GM20431 (cell line): ENCODE results near the gene PDGFRB.

Experiments
- in situ Hi-C: fragments of 300-500 bp; cut with MseI, MboI; formaldehyde crosslinking; loops from one replicate; pipeline ENCODE4 v1.15.0; 2020; ENCODE audit warnings: low sequenced_read_pairs; ENCODE audit not compliant: unreplicated experiment

PDGFRB gene

DNA sequence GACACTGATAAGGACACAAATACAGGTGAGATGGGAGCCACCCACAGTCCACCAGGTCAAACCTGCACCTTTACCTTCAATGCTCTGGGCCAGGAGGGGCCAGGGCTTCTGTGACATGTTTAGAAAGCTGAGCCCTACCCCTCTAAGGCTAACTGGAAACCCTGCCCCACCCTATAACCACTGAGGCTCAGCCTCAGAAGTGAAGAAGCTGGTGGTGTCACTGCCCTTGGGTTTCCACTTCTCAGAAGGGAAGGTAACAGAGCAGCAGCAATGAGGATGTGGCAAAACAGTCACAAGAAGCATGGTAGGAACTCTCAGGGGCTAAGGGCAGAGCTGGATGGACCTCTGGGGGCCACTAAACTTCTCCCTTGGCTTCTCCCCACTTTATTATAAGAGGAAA lies 6.0 kb downstream of the PDGFRB start:
- in situ Hi-C loops = no loop called here

DNA sequence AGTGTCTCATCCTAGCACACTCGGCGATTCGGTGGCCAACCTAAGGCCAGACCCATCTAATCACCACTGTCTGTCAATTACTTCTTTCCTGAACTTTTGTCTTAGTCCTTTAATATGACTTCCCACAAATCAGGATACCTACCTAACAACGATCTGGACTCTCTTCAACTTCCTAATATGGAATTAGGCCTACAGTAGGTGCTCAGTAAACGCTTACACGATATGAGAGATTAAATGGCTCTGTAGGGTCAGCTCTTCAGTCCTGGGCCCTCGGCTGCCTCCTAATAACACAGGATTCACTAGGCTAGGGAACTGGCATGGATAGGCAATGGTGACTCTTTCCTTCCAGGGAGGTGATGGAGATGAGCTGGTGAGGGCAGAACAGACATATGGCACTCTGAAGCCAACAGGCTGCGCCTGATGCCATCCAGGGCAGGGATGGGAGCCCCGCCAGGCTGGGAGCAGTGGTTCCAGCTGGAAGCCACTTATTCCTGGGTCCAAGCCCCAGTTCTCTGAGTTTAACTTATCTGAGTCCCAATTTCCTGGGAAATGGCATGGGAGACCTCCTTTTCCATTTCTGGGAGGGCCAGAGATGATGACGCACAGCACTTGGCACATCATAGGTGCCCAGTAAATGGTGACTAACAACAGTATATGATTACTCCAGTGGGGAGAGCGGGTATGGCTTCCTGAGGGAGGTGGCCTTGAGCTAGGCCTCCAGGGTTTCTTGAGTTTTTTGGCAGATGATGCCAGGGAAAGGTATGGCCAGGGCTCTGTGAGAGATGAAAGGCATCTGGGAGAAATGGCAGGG lies 7.3 kb downstream of the PDGFRB start:
- in situ Hi-C loops = no loop called here

DNA sequence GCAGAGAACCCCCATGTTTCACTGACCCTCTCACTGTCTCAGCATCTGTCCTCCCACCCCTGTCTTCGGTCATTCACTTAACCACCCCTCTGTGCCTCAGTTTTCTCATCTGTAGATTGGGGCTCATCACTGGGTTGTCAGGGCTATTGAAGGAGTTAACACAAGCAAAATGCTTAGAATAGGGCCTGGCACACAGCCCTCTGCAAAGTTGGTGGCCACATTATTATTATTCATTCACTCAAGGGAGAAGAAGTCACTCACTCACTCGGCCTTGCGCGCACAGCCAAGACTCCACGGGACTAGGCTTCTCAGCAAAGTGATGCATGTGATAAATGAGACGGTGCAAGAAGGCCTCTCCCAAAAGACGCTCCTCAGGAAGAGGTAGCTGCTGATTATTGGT lies 8.0 kb downstream of the PDGFRB start:
- in situ Hi-C loops = no loop called here

DNA sequence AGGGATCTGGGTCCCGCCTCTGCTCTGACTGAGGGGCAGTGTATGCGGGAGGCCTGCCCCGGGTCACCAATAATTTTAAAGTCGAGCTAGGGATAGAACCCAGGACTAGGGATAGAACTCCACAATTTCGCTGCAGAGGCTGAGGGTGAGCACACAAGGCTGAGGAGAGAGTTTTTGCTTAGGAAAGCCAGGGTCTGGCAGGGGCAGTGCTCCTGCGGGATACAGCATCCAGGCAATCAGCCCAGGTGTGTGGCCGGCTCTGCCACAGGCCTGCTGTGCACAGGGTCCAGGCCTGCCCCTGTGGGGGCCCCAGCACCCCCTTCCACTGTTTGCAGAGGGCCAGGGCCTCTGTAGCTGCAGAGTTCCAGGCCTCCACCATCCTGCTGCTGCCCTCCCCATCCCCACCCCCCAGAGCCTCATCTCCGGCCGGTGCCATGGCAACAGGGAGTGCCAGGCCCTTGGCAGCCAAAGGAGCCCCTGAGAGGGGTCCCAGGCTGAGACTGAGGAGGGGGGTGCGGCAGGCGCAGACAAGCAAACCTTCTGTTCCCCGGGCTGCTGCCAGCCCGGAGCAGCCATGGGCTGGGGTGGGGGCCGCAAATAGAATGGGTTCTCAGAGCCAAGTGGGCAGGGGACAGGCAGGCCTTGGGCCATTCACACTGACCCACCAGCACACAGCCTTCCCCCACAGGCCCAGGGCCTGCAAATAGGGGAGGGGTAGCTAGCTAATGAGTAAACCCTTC lies 8.6 kb downstream of the PDGFRB start:
- in situ Hi-C loops = no loop called here

DNA sequence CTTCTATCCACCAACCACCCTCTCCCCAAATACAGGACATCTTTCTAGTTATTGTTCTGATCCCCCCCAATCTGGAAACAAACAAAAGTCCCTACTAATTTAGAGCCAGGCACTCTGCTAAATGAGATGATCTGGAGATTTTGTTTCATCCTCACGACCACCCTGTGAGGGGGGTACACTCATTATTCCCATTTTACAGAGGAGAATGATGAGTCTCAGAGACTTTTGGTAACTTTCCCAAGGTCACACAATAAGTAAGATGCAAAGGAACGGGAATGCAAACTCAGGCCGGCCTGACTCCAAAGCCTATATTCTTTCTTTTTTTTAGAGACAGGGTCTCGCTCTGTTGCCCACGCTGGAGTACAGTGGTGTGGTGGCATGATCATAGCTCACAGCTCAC lies 9.4 kb downstream of the PDGFRB start:
- in situ Hi-C loops = no loop called here

DNA sequence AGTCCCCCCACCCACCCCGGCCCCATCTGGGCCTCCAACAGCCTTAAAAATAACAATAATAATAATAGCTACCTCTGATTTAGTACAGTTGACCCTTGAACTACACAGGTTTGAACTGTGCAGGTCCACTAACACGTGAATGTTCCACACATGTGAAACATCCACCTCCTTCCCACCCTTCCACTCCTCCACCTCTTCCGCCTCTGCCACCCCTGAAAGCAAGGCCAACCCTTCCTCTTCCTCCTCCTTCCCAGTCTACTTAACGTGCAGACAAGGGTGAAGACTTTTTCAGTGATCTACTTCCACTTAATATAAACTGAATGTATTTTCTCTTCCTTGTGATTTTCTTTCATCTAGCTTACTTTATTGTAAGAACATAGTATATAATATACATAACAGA lies 10.8 kb downstream of the PDGFRB start:
- in situ Hi-C loops = no loop called here

DNA sequence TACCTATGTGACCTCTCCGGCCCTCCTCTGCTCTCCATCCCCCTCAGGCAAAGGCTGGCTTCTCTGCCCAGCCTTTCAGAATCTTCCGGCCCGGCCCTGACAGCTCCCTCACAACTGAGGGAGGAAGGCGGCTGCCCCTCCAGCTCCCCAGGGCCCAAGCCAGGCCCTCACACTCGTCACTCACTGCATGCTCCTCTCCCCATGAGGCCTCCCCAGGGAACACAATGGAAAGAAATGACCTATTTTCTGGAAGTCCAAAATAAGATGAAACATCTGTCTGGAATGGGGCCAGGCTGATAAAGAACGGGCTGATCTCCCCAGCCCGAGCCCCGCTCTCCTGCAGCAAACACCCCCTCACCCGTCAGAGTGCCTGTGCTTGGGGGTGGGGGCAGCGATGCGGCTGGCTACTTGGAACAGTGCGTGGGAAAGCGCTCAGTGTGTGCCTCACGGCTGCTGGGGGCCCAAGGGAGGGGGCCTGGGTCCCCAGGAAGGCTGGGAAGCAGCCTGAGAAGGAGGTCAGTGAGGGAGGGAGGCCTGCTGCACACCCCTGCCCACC lies 11.3 kb downstream of the PDGFRB start:
- in situ Hi-C loops = no loop called here

DNA sequence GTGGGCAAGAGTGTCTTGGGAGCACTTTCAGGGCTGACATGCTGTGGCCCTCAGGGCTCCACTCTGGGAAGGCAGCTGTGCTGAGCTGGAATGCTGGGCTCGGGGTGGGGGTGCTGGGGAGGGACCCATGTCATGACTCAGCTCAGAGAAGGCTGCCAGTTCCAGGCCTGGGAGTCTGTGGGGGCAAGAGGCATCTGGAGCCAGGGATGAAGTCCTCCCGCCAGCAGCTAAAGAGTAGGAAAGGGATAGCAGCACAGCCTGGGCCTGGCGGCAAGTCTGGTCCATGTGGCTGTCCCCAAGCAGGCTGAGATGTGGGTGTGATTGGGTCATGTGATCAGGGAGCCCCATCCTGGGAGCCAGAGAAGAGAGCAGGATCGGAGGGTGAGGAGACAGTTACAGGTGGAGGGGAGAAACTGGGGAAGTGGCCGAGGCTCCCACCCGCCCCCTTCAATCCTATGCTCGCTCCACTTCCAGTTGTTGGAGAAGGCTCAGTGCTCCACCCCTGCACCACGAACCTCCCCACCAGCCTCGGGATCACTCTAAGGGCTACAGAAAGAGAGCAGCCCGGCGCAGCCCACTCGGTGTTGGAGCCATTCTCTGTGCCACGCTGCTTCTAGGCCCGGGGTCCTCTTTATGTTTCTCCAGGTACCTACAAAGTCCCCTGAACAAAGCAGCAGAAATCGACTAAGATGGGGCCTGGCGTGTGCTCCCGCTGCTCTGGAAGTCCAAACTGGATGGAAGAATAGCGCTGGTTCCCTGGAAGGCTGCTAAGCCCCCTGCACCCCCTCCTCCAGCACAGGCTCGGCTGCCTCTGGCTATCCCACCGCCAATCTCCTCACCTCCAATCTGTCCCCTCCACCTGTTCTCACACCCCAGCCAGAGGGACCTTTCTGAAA lies 12.0 kb downstream of the PDGFRB start:
- in situ Hi-C loops = no loop called here

DNA sequence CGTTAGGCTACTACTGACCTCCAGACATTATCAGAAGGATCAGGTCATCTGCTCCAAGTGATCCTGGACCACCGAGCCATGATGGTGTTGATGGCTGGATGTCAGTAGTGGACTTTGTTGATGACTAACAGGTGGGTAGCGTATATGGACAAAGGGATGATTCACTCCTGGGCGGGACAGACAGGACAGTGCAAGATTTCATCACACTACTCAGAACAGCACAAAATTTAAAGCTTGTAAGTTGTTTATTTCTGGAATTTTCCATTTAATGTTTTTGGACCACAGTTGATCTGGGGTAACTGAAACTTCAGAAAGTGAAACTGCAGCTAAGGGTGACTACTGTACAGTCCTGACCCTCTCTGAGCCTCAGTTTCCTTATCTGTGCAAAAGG lies 12.7 kb downstream of the PDGFRB start:
- in situ Hi-C loops = no loop called here

DNA sequence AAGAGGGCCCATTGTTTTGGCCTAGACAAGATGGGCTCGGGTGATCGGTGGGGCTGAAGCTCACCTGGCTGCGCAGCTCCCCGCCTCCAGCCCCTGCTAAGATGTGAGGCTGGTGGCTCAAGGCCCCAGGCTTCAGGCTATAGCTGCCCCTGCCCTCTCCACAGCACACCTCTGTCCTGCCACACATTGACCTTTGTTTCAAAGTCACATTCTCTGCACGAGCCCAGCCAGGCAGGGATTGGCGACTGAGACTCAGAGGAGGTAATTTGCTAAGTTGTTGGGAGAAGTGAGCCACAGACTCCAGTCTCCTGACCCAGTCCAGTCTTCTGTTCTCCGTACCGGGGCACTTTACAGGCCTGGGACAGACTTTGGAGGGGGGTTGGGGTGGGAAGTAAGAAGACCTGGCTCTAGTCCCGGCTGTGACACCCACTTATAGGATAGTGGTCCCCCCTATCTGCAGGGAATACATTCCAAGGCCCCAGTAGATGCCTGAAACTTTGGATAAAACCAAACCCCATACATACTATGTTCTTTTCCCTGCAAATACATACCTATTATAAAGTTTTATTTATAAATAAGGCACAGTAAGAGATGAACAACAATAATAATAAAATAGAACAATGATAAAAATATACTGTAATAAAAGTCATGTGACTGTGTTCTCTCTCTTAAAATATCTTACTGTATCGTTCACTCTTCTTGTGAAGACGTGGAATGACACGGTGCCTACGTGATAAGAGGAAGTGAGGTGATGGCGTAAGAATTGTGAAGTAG lies 13.3 kb downstream of the PDGFRB start:
- in situ Hi-C loops = no loop called here

DNA sequence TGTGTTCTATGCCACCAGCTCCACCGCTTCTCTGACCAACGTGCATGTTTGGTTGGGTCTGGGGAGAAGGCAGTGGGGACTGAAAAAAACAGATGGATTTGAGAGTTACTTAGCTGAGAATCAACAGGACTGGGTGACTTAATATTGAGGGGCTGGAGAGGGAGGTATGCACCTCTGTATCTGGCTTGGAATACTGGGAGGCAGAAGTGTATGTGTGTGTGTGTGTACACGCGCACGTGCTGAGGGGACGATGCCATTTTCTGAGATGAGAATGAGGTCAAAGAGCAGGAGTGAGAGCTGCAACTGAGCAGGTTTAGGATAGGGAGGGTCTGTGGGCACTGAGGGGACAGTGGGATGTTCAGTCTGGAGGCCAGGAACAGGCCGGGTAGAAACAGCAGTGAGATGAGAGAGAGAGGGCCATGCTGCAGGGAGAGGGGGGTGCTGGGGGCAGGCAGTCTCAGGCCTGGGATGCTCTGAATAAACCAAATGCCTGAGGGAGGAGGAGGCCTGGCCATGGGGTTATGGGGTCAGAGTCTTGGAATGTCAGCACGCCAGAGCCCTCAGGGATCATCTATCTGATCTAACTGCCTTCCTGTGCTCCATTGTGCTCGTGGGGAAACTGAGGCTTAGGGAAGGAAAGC lies 14.0 kb downstream of the PDGFRB start:
- in situ Hi-C loops = no loop called here

DNA sequence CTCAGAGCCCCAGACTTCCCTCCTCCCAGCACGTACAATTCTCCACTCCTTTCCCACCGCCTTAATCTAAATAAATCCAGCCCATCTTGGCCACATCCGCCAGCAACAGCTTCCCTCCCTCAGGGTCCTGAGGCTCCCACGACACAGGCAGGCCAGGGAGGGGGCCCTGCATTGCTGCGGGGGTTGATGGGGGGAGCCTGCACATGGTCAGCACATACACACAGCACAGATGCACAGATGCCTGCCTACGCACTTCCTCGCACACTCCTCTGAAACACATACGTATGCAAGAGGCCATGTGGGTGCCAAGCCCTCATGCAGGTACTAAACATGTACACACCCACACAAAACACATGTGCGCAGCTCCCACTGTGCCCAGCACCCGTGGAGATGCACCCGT lies 14.8 kb downstream of the PDGFRB start:
- in situ Hi-C loops = no loop called here

DNA sequence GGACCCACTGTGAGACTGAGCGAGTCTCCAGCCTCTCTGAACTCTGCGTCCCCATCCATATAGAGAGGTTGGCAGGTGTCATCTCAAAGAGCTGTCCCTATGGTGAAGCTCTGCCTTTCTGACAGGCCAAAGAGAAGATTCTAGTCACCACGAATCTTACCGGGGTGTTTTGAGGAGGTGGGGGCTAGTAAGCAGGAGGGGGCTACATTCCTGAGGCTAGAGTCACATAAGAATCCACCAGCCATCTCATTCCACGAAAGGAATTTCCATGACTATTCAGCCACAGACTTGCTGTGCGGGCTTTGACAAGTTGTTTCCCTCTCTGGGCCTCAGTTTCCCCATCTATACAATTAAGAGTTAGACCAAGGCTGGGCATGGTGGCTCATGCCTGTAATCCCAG lies 16.3 kb downstream of the PDGFRB start:
- in situ Hi-C loops = no loop called here

DNA sequence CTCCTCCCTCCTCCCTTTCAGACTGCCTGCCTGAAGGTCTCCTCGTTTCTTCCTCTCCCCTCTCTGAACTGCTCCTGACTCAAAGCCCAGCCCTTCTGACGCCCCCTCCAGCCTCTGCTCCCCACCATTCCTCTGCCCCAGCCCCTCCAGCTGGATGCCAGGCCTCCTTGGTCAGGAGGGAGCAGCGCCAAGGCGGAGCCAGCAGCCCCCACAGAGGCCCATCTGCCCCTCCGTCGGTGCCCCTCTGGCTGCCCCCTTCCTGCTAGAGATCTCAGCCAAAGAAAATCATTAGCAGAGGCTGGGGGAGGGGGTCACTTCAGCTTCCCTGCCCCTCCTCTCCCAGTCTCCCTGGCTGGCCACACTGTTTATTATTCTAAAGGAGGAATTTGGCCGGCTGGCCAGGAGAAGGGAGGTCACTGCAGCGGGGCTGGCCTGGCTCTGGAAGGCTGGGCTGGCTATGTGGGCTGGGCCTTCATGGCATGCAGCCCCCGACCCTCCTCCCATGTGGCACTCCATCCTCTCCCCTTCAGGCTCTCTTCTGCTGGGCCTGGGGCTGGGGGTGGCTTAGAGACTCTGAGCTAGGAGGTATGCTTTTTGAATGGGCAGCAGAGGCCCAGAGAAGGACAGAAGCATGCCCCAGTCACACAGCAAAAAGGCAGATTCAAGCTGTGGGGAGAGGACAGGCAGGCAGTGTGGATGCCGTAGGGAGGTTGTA lies 16.9 kb downstream of the PDGFRB start:
- in situ Hi-C loops = no loop called here

DNA sequence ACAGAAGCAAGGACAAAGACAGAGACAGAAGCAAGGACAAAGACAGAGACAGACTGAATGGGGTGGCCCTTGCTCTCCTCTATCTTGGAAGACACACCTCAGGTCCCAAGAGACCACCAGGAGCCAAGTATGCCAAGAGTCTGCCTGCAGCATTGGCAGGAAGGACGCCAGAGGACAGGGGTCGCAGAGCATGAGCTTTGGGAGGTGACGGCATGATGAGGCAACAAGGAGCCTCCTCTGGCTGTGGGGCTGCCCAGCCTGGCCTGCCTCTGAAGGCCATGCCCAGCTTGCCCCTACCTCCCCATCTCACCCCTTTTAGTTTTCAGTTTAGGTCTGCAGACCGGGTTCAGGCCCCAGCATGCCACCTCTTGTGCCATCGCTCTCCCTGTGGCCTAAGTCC lies 17.6 kb downstream of the PDGFRB start:
- in situ Hi-C loops = no loop called here

DNA sequence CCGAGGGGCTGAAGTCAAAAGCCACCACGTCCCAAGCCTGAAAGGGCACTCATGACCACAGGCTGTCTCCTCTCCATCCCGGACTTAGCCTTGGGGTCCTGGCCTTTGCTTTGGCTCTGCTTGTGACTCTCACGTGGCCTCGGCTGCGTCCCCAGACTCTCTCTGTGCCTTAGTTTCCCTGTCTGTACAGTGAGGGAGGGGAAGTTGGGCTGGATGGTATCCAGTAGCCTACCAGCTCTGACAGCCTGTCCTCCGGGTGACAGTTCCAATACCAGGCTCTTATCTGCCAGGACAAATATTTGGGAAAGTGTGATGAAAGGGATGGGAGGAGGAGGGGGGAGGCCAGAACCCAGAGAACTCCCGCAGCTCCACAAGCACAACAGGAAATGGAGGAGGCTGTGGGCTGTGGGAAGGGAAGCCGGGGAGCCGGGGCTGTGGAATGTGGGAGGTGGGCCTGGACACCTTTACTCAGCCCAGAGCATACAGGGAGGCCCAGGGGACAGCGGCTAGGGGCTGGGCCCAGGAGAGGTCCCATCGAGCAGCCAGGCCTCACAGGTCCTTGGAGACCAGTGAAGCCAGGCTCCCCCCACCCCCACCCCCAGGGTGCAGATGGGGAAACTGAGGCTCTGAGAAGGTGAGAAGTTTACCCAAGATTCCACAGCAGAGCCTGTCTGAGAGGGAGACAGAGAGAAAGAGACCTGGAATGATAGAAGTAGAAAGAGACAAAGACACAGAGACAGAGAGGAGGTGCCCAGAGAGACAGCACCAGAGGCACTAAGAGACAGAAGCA lies 18.3 kb downstream of the PDGFRB start:
- in situ Hi-C loops = no loop called here

DNA sequence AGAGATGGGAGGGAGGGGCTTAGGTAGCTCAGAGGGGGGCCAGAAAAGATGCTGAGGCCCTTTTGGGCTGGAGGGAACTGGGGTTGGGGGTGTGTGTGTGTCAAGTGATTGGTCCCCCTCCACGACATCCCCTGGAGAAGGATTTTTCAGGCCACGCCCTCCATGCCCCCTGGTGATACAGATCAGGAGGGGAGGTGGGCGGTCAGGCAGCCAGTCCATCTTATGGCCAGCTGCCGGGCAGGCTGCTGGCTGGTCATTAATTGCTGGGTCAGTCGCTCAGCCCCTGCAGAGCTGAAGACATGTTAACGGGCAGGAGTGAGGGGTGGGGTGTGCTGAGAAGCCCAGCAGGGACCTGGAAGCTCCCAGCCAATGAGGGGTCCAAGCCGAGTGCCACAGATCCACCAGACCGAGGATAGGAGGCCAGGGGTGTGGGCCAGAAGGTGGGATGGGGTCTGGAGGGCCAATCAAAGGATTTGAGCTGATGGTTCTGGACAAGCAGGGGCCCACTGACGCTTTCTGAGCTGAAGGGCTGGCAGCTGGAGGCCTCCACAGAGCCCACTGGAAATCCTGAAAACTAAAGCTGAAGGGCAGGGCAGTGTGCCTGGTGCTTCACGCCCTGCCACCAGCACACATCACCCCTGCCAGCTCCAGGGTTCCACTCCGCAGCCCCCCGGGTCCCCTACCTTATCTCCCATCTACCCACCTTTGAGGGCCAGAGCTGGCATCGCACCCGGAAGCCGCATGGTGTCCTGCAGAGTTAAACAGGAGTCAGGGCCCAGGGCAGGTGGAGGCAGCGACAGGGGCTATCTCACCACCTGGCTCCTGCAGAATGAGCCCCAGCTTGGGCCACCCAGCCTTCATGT lies 19.1 kb downstream of the PDGFRB start:
- in situ Hi-C loops = no loop called here
